Dedifferentiated amniotic fluid mesenchymal stem cell (primary cell): ENCODE results near the gene SIX1.

ENCODE experiments used
- DNase-seq: peaks from one replicate; pipeline ENCODE4 v3.0.0-alpha.2; 2016; ENCODE audit errors: extremely low spot score

The SIX1 gene

GRCh38 chr14:60655119-60655897 is 6.0 kb upstream of the SIX1 start:
- no peak for DNase-seq

- peak; percentile 94 for DNase-seq
These were observed 5.1 kb upstream of the SIX1 start for GRCh38 chr14:60654334-60654821.

- DNase-seq, result no peak
These were observed 4.5 kb upstream of the SIX1 start for GRCh38 chr14:60653701-60654161.

GRCh38 chr14:60652674-60653651 is 3.7 kb upstream of the SIX1 start:
- DNase-seq, result no peak

- no peak for DNase-seq
These were observed 2.8 kb upstream of the SIX1 start for GRCh38 chr14:60651796-60652673.

- no peak for DNase-seq
These were observed 2.0 kb upstream of the SIX1 start for GRCh38 chr14:60651086-60651795.

- DNase-seq, result peak; percentile 20
These were observed 1.2 kb upstream of the SIX1 start for GRCh38 chr14:60650373-60650961.

GRCh38 chr14:60649875-60650372 is 647 bp upstream of the SIX1 start:
- DNase-seq, result no peak

GRCh38 chr14:60648249-60648933 is 886 bp downstream of the SIX1 start:
- no peak for DNase-seq

- no peak for DNase-seq
These were observed 1.4 kb downstream of the SIX1 start for GRCh38 chr14:60647837-60648248.

- DNase-seq, result peak; percentile 16
These were observed 2.0 kb downstream of the SIX1 start for GRCh38 chr14:60647081-60647836.

GRCh38 chr14:60646226-60646818 is 3.0 kb downstream of the SIX1 start:
- DNase-seq, result peak; percentile 17

GRCh38 chr14:60645126-60645741 is 4.0 kb downstream of the SIX1 start:
- no peak for DNase-seq

GRCh38 chr14:60644666-60645065 is 4.6 kb downstream of the SIX1 start:
- no peak for DNase-seq

GRCh38 chr14:60643463-60644314 is 5.6 kb downstream of the SIX1 start:
- no peak for DNase-seq

GRCh38 chr14:60643141-60643462 is 6.2 kb downstream of the SIX1 start:
- DNase-seq, result no peak
